NCI-H446 (cell line): ENCODE results near the gene DNAH14.

Experiments
- DNase-seq, 2 experiments: peaks; one replicate each; lab custom pipeline; 2025; lab: John Stamatoyannopoulos, UW

The DNAH14 gene

GRCh38 chr1:225428068-225428880 is 498.8 kb downstream of the DNAH14 start:
- DNase-seq: peak; percentile 84 to 96

DNA sequence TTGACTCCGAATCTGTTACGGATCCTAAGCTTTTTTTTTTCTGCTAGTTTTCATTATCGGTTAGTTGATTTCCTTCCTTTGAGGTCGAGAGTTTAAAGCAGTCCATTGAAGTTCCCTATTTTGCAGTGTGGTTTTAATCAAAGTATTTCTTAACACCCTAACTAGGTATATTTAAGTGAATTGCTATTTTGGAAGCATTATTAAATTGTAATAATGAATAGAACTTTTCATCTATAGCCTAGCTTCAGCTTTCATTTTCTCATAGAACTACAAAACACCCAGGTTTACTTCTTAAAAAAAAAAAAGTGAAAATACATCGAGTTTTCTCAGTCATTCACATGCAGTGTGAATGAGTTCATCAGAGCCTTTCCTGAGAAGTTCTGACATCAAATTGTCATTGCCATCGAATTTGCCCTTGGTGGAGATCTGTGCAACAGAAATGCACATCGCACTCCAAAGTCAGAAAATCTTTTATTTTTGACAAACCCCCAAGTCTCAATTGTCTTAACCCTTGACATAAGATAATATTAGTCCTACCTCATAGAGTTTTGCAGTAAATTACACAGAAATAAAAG is 499.5 kb downstream of the DNAH14 start:
- no peak for DNase-seq

GRCh38 chr1:225430301-225430700 is 500.8 kb downstream of the DNAH14 start:
- no peak for DNase-seq

DNA sequence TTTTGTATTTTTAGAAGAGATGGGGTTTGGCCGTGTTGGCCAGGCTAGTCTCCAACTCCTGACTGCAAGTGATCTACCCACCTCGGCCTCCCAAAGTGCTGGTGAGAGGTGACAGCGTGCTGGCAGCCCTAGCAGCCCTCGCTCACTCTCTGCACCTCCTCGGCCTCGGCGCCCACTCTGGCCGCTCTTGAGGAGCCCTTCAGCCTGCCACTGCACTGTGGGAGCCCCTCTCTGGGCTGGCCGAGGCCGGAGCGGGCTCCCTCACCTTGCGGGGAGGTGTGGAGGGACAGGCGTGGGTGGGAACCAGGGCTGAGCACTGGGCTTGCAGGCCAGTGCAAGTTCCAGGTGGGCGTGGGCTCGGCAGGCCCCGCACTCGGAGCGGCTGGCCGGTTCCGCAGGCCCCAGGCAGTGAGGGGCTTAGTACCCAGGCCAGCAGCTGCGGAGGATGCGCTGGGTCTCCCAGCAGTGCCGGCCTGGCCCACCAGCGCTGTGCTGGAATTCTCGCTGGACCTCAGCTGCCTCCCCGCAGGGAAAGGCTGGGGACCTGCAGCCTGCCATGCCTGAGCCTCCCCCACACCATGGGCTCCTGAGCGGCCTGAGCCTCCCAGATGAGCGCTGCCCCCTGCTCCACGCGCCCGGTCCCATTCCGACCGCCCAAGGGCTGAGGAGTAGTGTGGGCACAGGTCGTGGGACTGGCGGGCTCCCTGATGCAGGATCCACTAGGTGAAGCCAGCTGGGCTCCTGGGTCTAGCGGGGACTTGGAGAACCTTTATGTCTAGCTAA is 501.8 kb downstream of the DNAH14 start:
- no peak for DNase-seq

DNA sequence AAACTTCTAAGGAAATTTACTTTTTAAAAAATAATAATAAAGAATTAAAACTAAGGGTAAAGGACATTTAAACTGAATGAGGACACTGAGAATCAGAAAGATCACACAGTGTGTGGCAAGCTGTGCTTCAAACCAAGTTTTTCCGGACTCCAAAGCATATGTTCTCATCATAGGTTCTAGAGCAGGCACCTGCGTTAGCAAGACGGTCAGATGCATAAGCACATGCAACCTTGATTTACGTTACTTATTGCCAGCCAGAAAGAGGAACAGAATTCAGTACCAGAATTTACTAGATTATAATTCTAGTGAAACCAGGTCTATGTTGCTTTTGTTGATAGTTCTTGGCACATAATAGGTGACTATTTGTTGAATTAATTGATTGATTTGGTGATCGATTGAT is 504.6 kb downstream of the DNAH14 start:
- no peak for DNase-seq

GRCh38 chr1:225435076-225435475 is 505.6 kb downstream of the DNAH14 start:
- DNase-seq: no peak

- no peak for DNase-seq
Observed at GRCh38 chr1:225435487-225435886, 506.0 kb downstream of the DNAH14 start.

DNA sequence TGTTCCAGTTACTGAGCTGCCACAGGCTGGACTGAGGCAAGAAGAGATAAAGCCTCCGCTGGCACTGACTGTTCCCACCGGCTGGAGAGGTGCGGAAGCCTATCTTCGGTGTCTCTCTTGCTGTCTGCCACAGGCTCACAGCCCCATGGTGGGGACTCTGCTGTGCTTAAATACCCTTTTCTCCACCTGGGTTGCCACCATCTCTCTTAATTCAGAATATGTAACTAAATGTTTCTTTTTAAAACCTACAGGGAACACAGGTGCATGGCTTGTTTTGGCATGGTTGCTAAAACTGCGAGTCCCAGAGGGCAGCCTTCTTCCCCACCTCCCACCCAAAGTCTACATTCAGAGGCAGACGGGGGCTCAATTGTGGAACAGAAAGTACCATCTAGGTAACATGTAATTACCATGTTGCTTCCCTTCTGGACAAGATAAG is 506.5 kb downstream of the DNAH14 start:
- no peak for DNase-seq

- DNase-seq: peak in 1 of 2 experiments; percentile 35
Observed at GRCh38 chr1:225437710-225438437, 508.4 kb downstream of the DNAH14 start.

GRCh38 chr1:225440380-225441221 is 511.1 kb downstream of the DNAH14 start:
- no peak for DNase-seq

DNA sequence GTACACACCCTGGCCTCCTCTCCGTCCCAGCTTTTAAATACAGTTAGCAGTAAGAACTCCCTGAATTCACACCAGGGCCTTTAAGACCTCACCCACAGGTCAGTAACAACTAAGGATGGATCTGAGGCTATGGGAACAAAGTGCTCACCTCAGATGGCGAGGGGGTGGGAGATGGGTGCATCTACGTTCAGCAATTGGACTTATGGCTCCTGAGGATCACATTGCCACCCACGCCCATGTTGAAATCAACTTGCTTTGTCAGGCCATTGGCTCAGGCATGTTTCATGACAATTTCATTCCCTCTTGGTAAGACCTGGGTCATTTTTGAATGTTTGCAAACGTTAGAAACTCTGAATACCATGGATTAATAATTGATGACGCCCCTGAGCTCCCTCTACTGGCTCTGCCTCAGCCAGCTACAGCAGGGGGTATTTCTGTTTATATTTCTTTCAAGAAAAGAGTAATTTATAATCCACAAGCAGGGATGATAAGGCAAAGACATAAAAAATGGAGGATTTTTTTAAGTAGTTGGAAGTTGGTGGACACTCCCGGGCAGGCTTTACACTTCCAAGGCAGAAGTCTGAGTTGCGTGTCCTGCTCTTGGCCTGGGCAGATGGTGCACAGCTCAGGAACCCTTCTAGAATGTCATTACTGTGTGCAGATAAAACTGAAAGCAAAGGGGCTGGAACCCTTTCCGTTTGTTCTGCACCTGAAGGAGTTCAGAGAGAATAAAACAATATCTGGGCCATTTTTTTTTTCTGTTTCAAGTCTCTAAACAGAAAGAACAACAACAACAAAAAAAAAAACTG is 512.0 kb downstream of the DNAH14 start:
- no peak for DNase-seq

DNA sequence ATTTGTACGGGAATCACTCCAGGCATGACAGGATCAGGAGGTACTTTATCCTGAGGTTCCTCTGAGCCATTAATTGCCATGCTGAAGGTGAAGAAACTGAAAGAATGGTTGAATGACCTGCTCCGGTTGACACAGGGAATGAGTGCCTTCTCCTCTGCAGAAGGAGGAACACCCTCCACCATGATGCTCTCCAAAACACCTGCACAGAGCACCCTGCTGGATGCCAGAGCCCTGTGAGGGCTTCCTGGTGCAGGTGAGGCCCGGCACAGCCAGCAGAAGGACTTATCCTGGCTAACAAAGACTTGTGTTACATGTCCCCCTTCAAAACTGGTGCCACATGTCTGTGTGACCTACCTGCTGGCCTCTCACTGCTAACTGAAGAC is 512.6 kb downstream of the DNAH14 start:
- no peak for DNase-seq

DNA sequence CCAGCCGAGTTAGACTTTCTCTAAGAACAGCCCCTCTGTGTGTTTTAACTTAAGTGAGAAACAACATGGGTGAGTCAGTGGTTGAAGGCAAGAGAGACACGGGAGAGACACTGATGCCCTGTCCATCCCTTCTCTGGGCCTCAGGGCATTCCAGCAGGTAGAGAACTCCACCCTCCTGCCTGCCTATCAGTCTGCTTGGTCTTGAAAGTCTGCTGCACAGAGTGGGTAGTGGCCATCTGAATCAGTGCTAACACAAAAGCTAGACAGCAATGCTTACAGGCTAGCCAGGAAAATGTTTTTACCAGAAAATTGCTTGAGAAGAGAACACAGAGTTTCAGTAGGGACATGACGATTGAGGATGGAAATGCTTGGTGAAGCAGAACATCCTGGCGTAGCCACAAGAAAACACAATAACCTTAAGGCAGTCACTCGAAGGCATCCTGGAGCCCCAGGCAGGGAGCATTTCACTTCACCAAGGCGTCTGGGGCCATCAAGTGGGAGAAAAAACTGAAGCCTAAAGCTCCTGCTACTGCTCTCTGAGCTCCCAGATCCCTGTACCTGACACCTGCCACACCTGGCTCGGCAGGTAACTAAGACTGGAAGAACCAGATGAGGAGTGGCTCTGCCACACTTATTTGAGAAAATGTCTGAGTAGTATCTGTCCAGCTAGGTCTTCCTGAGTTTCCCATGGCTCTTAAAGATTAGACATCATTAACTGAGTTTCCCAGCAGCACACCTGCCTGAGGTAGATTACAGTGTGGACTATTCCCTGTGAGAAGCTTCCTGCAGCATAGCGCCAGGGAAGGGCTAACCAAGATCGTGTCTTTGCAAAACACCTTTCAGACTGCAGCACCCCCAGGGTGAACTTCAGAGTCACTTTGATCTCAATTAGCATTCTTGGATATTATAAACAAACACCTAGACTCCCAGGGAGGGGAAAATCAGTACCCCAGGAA is 516.4 kb downstream of the DNAH14 start:
- no peak for DNase-seq

DNA sequence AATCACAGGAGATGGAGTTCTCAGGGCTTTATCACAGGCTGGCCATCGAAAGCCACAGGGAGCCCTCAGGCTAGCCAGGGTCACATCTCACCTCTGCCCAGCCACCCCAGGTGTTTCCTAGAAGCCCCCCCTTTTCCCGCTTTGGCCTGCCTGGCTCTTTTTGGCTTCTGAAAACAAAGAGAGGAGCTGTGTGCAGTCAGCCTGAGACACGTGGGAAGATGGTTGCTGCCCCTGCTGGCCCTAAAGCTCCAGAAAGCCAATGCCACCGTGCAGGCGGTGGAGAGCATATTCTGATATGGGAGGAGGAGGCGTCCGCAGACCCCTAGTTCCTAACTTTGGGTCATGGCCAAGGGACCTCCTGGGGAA is 517.1 kb downstream of the DNAH14 start:
- no peak for DNase-seq

- DNase-seq: no peak
Observed at GRCh38 chr1:225446981-225447615, 517.6 kb downstream of the DNAH14 start.

- DNase-seq: no peak
Observed at GRCh38 chr1:225447650-225448089, 518.2 kb downstream of the DNAH14 start.

- DNase-seq: no peak
Observed at GRCh38 chr1:225448146-225448805, 518.8 kb downstream of the DNAH14 start.
